Nephron (organoid): ENCODE measurements around the gene GSTT2B.
"Not testable (repeated sequence)": the region's sequence is repeated elsewhere in the genome, so short reads cannot be mapped to it uniquely, and the experiment has no call there.

Experiments used
- H3K27ac Mint-ChIP-seq, 3 experiments: 2 replicates each; pipeline ENCODE4 v1.8.0; 2020; ENCODE audit warnings: mixed read lengths in 3 of 3, mild to moderate bottlenecking in 2 of 3, moderate library complexity in 1 of 3
- H3K27me3 Mint-ChIP-seq: 2 replicates; pipeline ENCODE4 v1.8.0; 2021; ENCODE audit warnings: low read depth, mild to moderate bottlenecking, moderate library complexity, mixed read lengths
- H3K36me3 Mint-ChIP-seq: 2 replicates; pipeline ENCODE4 v1.8.0; 2020; ENCODE audit warnings: low read depth, mixed read lengths
- H3K4me1 Mint-ChIP-seq: 2 replicates; pipeline ENCODE4 v1.8.0; 2020; ENCODE audit warnings: mixed read lengths
- H3K4me3 Mint-ChIP-seq, 3 experiments: 2 replicates each; pipeline ENCODE4 v1.8.0; 2020; ENCODE audit warnings: mild to moderate bottlenecking in 3 of 3, mixed read lengths in 3 of 3, moderate library complexity in 2 of 3
- H3K9me3 Mint-ChIP-seq: 2 replicates; pipeline ENCODE4 v1.8.0; 2020; ENCODE audit warnings: mixed read lengths
- CTCF ChIP-seq, 3 experiments: fragments of 200-600 bp; sonication (generic); IDR thresholded peaks; one replicate each; pipeline ENCODE4 v1.5.0; 2021; ENCODE audit warnings: antibody characterized with exemption in 3 of 3; ENCODE audit not compliant: unreplicated experiment in 3 of 3

Gene GSTT2B

GRCh38 chr22:23939017-23939357, 22.0 kb downstream of the GSTT2B start:
- Mint-ChIP-seq H3K4me3 (no peak overlapping the region), H3K4me1 (no peaks in the 10 kb centered on the region), H3K9me3 (no peaks in the 10 kb centered on the region), H3K27me3 (no peaks in the 10 kb centered on the region), H3K27ac (no peak overlapping the region), H3K36me3 (no peaks in the 10 kb centered on the region)
- no peak for TF ChIP-seq CTCF (IDR thresholded peaks at IDR 0.05; ENCODE audit: unreplicated experiment in 3 of 3)

- TF ChIP-seq CTCF (IDR thresholded peaks at IDR 0.05; ENCODE audit: unreplicated experiment in 3 of 3): no peak
- Mint-ChIP-seq H3K9me3 (no peaks in the 10 kb centered on the region), H3K27me3 (no peaks in the 10 kb centered on the region), H3K36me3 (no peaks in the 10 kb centered on the region), H3K4me3 (no peak overlapping the region), H3K4me1 (no peaks in the 10 kb centered on the region), H3K27ac (no peak overlapping the region)
Measured at GRCh38 chr22:23938328-23939016, 22.5 kb downstream of the GSTT2B start.

DNA sequence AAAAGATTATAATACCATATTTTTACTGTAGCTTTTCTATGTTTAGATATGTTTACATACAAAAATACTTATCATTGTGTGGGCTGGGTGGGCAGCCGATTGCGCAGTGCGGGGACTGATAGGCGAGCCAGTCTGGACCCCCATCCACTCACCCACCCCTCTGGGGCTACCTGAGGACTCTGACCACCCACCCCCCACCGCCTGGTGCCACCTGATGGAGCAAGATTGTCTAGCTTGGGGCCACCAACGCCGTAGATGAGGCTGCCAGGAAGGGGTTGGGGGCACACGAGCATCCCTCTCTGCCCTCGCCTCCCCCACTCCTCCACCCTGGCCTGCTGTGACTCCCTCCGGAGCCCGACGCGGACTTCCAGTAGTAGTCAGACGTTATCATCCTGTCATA, 34.4 kb downstream of the GSTT2B start:
- H3K27me3 Mint-ChIP-seq: no peaks in the 10 kb centered on the region
- no peaks in the 10 kb centered on the region for H3K9me3 Mint-ChIP-seq
- no peak for TF ChIP-seq CTCF (IDR thresholded peaks at IDR 0.05; ENCODE audit: unreplicated experiment in 3 of 3)
- H3K36me3 Mint-ChIP-seq: peaks cover 76% of the 10 kb centered on the region
- H3K4me1 Mint-ChIP-seq: no peaks in the 10 kb centered on the region
- no peak overlapping the region for H3K27ac Mint-ChIP-seq
- H3K4me3 Mint-ChIP-seq: no peak overlapping the region

DNA sequence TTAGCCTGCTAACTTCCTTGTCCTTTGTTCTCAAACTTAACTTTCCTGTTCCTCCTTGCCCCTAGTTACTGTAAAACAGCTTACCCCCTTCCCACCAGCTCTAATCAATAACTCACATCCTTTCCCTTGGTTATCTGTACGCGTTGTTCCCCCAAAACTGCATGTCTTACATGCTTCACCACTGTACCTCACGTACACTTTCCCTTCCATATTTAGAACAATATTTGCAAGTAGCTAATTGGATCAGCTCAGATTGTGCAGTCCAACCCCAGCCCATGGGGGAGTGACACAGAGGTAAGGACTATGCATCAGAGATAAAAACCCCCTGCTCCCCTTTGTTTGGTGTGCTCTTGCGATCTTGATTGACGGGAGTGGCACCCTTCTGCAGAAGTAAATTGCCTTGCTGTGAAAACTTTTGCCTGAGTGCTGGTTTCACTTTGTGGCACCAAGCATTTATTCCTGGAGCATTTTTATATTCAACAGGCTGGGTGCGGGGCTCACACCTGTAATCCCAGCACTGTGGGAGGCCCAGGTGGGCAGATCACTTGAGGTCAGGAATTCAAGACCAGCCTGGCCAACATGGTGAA, 35.9 kb downstream of the GSTT2B start:
- no peak for TF ChIP-seq CTCF (IDR thresholded peaks at IDR 0.05; ENCODE audit: unreplicated experiment in 3 of 3)
- H3K36me3 Mint-ChIP-seq: peaks cover 79% of the 10 kb centered on the region
- no peak overlapping the region for H3K27ac Mint-ChIP-seq
- H3K4me1 Mint-ChIP-seq: no peaks in the 10 kb centered on the region
- no peaks in the 10 kb centered on the region for H3K9me3 Mint-ChIP-seq
- no peaks in the 10 kb centered on the region for H3K27me3 Mint-ChIP-seq
- H3K4me3 Mint-ChIP-seq: no peak overlapping the region

- Mint-ChIP-seq H3K4me3 (no peak overlapping the region), H3K9me3 (no peaks in the 10 kb centered on the region), H3K4me1 (peaks cover 5% of the 10 kb centered on the region), H3K27ac (no peak overlapping the region), H3K27me3 (no peaks in the 10 kb centered on the region), H3K36me3 (peaks cover 74% of the 10 kb centered on the region)
- TF ChIP-seq CTCF (IDR thresholded peaks at IDR 0.05; ENCODE audit: unreplicated experiment in 3 of 3): no peak
Measured at GRCh38 chr22:23922921-23923320, 38.1 kb downstream of the GSTT2B start.

GRCh38 chr22:23921586-23922201, 39.3 kb downstream of the GSTT2B start:
- not testable (repeated sequence) for H3K4me1 Mint-ChIP-seq, H3K27ac Mint-ChIP-seq, H3K9me3 Mint-ChIP-seq, H3K4me3 Mint-ChIP-seq, H3K27me3 Mint-ChIP-seq
- peaks cover 62% of the 10 kb centered on the region for H3K36me3 Mint-ChIP-seq

GRCh38 chr22:23920267-23920611, 40.8 kb downstream of the GSTT2B start:
- Mint-ChIP-seq H3K27ac (peak overlapping the region; percentile 83 to 94 (median 88)), H3K36me3 (peaks cover 48% of the 10 kb centered on the region)
- not testable (repeated sequence) for H3K27me3 Mint-ChIP-seq, H3K4me3 Mint-ChIP-seq, H3K4me1 Mint-ChIP-seq, H3K9me3 Mint-ChIP-seq
